Heart left ventricle (tissue), 16 donors: ENCODE data around the gene TAS2R30. TPM values are rescaled to one million over a fixed set of nuclear protein-coding genes. Genes with fewer than 3 reads are reported as not detected.

Source experiments
- ATAC-seq, 4 donors: fragments of 200-7000 bp; cut with Tn5 transposase; one replicate each; pipeline ENCODE4 v1.9.1; 2020 to 2022; ENCODE audit warnings: moderate library complexity in 4 of 4, mild to moderate bottlenecking in 3 of 4, moderate number of reproducible peaks in 1 of 4
- DNase-seq, 5 donors: peaks; one replicate each; pipeline ENCODE4 v3.0.0-alpha.2; 2020
- H3K27ac ChIP-seq, 12 donors: fragments of 200-600 bp; sonication (generic) in 4 of 12; one replicate each; pipeline versions ENCODE4 v1.5.0 to v1.8.0; 2016 to 2022; ENCODE audit warnings: mild to moderate bottlenecking in 2 of 12
- H3K27me3 ChIP-seq, 9 donors: fragments of 200-600 bp; sonication (generic) in 2 of 9; one replicate each; pipeline versions ENCODE4 v1.5.1 to v1.8.0; 2016 to 2022; ENCODE audit warnings: mild to moderate bottlenecking in 3 of 9
- H3K36me3 ChIP-seq, 9 donors: fragments of 200-600 bp; sonication (generic) in 2 of 9; one replicate each; pipeline versions ENCODE4 v1.5.0 to v1.8.0; 2018 to 2022; ENCODE audit warnings: mild to moderate bottlenecking in 2 of 9
- H3K4me1 ChIP-seq, 12 donors: fragments of 200-600 bp; sonication (generic) in 4 of 12; one replicate each; pipeline versions ENCODE4 v1.5.0 to v1.8.0; 2016 to 2022; ENCODE audit warnings: mild to moderate bottlenecking in 3 of 12
- H3K4me3 ChIP-seq, 12 donors: fragments of 200-600 bp; sonication (generic) in 4 of 12; one replicate each; pipeline versions ENCODE4 v1.5.0 to v1.8.0; 2017 to 2022; ENCODE audit warnings: mild to moderate bottlenecking in 9 of 12, moderate library complexity in 4 of 12
- H3K9me3 ChIP-seq, 12 donors: fragments of 200-600 bp; sonication (generic) in 4 of 12; one replicate each; pipeline versions ENCODE4 v1.5.0 to v1.8.0; 2016 to 2022; ENCODE audit warnings: mild to moderate bottlenecking in 1 of 12
- CTCF ChIP-seq, 12 donors: fragments of 200-600 bp; sonication (generic) in 4 of 12; IDR thresholded peaks; one replicate each; pipeline versions ENCODE4 v1.5.0 to v1.8.0; 2018 to 2022; ENCODE audit warnings: antibody characterized with exemption in 12 of 12, mild to moderate bottlenecking in 5 of 12
- POLR2A ChIP-seq, 2 donors: fragments of 450-650 bp; IDR thresholded peaks; one replicate each; pipeline ENCODE4 v1.6.1; 2017; ENCODE audit warnings: antibody characterized with exemption in 2 of 2, mild to moderate bottlenecking in 2 of 2, moderate library complexity in 2 of 2
- WGBS, 4 donors: extraction: QIAGEN DNeasy Blood & Tissue Kit in 2 of 4; methylation state at CpG; one replicate each; pipeline versions ENCODE4 v1.1.5 to v1.1.7; 2013 to 2018; 5-methylcytosine and 5-hydroxymethylcytosine counted together
- intact Hi-C, 10 donors: fragments of 100-400 bp; cut with DNase I; formaldehyde crosslinking; loops; one replicate each; pipeline versions ENCODE4 v1.11.1 to v1.14.2; 2022
- polyA plus RNA-seq, 2 donors: library from polyadenylated mRNA; stranded (reverse); fragments of 200-250 nt; gene quantifications; one replicate each; pipeline ENCODE4 v1.2.3, GENCODE V29; 2013
- total RNA-seq, 9 donors: library from RNA; depleted of rRNA in 2 of 9; stranded (reverse); fragments of >200 nt in 2 of 9; fragmentation: NEBNext Ultra II Directional in 3 of 9; extraction: Animal tissue kit (Norgen Biotek cat#: 25700) in 3 of 9; gene quantifications; one replicate each; pipeline versions ENCODE4 v1.1.0 to v1.2.4, GENCODE V29; 2016 to 2023
- donor health status: ischemic (EF 13 %, LVEDD 7.1; RV severe dilation, severe dysfunction).
- donor health status: healthy with polysubstance abuse.
- donor health status: DM: no; HTN: yes; CAD: no.
- donor health status: DM: no; HTN: no; CAD: no.
- donor health status: ischemic (EF 25% LVEDD 6.9; RV normal size, moderate dysfunction).
- donor health status: ischemic (EF 25% LVEDD 5.7; RV mildly dilated, moderate dysfunction).
- donor health status: healthy.
- donor health status: DM: yes; HTN: yes; CAD: no.
- donor health status: ischemic (EF 35%, LVEDD 5.7; RV mildly dilated, moderate dysfunction).
- donor health status: nonischemic (EF 11% LVEDD 7.7; RV severe dilation, severe dysfunction).
- donor health status: DM: yes; HTN: yes; CAD: no.
- donor health status: PGD.
- donor health status: ischemic (EF 29% LVEDD 5.4; RV normal size, mild dysfunction).
- donor health status: nonischemic (EF 23%, LVEDD 6.1; RV moderate dilation, normal function).

Gene TAS2R30
- total and polyA plus RNA-seq, 11 donors, result 0.15 to 1.5 (median 0.82) TPM; not detected in 1

GRCh38 chr12:11174022-11174421, 39.6 kb upstream of the TAS2R30 start:
- TF ChIP-seq CTCF (IDR thresholded peaks at IDR 0.05) (no peak), POLR2A (IDR thresholded peaks at IDR 0.05) (no peak)
- ATAC-seq, result no peak
- Histone ChIP-seq H3K4me1 (peaks cover 0 to 37% (median 27%) of the 10 kb centered on the region in 12 donors), H3K36me3 (peaks cover 0 to 1% (median 0%) of the 10 kb centered on the region in 9 donors), H3K9me3 (no peaks in the 10 kb centered on the region), H3K27me3 (no peaks in the 10 kb centered on the region), H3K4me3 (no peak overlapping the region), H3K27ac (no peak overlapping the region)
- WGBS, 4 donors, result 94 to 98% (median 97%) methylated on average over 2 of the region's 2 CpGs
- no peak for DNase-seq
- intact Hi-C loops, result loop anchor here in 1 of 10 donors (10.0 kb wide), 3 partner anchors 109 to 949 kb away; partner anchors contain the start of gene TAS2R46

GRCh38 chr12:11171969-11172675, 37.7 kb upstream of the TAS2R30 start:
- Histone ChIP-seq H3K4me3 (peak overlapping the region; percentile 44 to 97 (median 84)), H3K27ac (peak overlapping the region in 11 of 12 donors; percentile 93 to 99 (median 98)), H3K9me3 (no peaks in the 10 kb centered on the region), H3K36me3 (peaks cover 0 to 5% (median 0%) of the 10 kb centered on the region in 9 donors), H3K4me1 (peaks cover 0 to 45% (median 34%) of the 10 kb centered on the region in 12 donors), H3K27me3 (no peaks in the 10 kb centered on the region)
- TF ChIP-seq POLR2A (IDR thresholded peaks at IDR 0.05), result no peak
- no peak for ATAC-seq
- WGBS, 4 donors, result 3 to 5% (median 4%) methylated on average over 10 of the region's 10 CpGs
- DNase-seq, result no peak
- intact Hi-C loops, result loop anchor here in 1 of 10 donors (10.0 kb wide), 3 partner anchors 107 to 947 kb away; partner anchors contain the start of gene TAS2R46

GRCh38 chr12:11171145-11171968, 36.9 kb upstream of the TAS2R30 start, which contains the start of gene SMIM10L1:
Gene SMIM10L1 (plus strand): TSS chr12:11171194. CDS start chr12:11171357, 163 bp downstream.
- peak in 1 of 12 donors; percentile 7 for TF ChIP-seq CTCF (IDR thresholded peaks at IDR 0.05)
- peak in 1 of 2 donors; percentile 71 for TF ChIP-seq POLR2A (IDR thresholded peaks at IDR 0.05)
- H3K27me3 ChIP-seq, result no peaks in the 10 kb centered on the region
- 0% methylated on average over 36 to 70 of the region's 70 CpGs for WGBS, 4 donors
- H3K27ac ChIP-seq, result peak within 1 kb of the TSS; percentile 93 to 99 (median 98)
- H3K9me3 ChIP-seq, result no peaks in the 10 kb centered on the region
- peaks cover 0 to 45% (median 34%) of the 10 kb centered on the region in 12 donors for H3K4me1 ChIP-seq
- peak within 1 kb of the TSS; percentile 44 to 97 (median 84) for H3K4me3 ChIP-seq
- ATAC-seq, result peak; percentile 99 to 100 (median 100)
- intact Hi-C loops, result loop anchor here in 1 of 10 donors (10.0 kb wide), 3 partner anchors 107 to 947 kb away; partner anchors contain the start of gene TAS2R46
- DNase-seq, result peak; percentile 94 to 96 (median 95)
- peaks cover 0 to 5% (median 0%) of the 10 kb centered on the region in 9 donors for H3K36me3 ChIP-seq

- TF ChIP-seq POLR2A (IDR thresholded peaks at IDR 0.05) (no peak), CTCF (IDR thresholded peaks at IDR 0.05) (no peak)
- H3K27me3 ChIP-seq, result no peaks in the 10 kb centered on the region
- no peak for ATAC-seq
- H3K27ac ChIP-seq, result peak overlapping the region; percentile 93 to 99 (median 98)
- H3K4me3 ChIP-seq, result peak overlapping the region; percentile 44 to 97 (median 84)
- DNase-seq, result no peak
- peaks cover 0 to 9% (median 2%) of the 10 kb centered on the region in 9 donors for H3K36me3 ChIP-seq
- 2 to 4% (median 3%) methylated on average over 4 of the region's 4 CpGs for WGBS, 4 donors
- no peaks in the 10 kb centered on the region for H3K9me3 ChIP-seq
- H3K4me1 ChIP-seq, result peaks cover 0 to 45% (median 34%) of the 10 kb centered on the region in 12 donors
- intact Hi-C loops, result loop anchor here in 1 of 10 donors (10.0 kb wide), 3 partner anchors 106 to 946 kb away; partner anchors contain the start of gene TAS2R46
These were observed 36.3 kb upstream of the TAS2R30 start for GRCh38 chr12:11170810-11171144.
